ENCODE results near the gene FUS.

- TF ChIP-seq POLR2A (IDR thresholded peaks at IDR 0.05) (no peak), CTCF (IDR thresholded peaks at IDR 0.05) (no peak)
Measured at GRCh38 chr16:31217136-31217530, 37.2 kb downstream of the FUS start.
